ENCODE data around the gene IGF1.

The IGF1 gene

DNA sequence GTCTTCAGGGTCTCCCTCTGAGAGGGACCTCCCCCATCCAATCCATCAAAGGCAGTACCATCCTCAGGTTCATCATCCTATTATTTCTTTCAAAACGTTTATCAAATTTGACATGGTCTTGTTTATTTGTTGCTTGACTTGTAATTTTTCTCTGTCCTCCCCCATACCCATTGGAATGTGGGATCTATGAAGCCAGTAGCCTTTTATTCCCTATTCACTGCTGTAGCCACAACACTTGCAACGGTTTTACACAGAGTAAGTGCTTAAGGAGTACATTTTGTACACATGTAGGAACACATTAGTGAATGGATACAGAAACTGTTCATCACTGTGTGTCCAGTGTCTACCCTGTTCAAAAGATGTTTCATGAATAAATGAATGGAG lies 41.5 kb downstream of the IGF1 start:
- DNase-seq (ENCODE audit: low read depth, low spot score): no peak
- H3K27me3 ChIP-seq (ENCODE audit: insufficient read depth, insufficient read length): no peaks in the 10 kb centered on the region
- H3K4me1 ChIP-seq (ENCODE audit: insufficient read depth, insufficient read length): no peaks in the 10 kb centered on the region
- no peak overlapping the region for H3K9ac ChIP-seq (ENCODE audit: insufficient read length, low read depth)
- no peaks in the 10 kb centered on the region for H3K36me3 ChIP-seq (ENCODE audit: insufficient read depth, insufficient read length, low read length)
- TF ChIP-seq YY1 (IDR thresholded peaks at IDR 0.05; ENCODE audit: insufficient read depth, insufficient read length) (no peak), ZNF274 (IDR thresholded peaks at IDR 0.05; ENCODE audit: low read depth, low read length) (no peak), SUZ12 (IDR thresholded peaks at IDR 0.05; ENCODE audit: extremely low read depth, insufficient read depth, insufficient read length) (no peak)
- H3K4me3 ChIP-seq (ENCODE audit: insufficient read length, low read depth): no peak overlapping the region
- no peaks in the 10 kb centered on the region for H3K9me3 ChIP-seq (ENCODE audit: insufficient read depth, low read length)

DNA sequence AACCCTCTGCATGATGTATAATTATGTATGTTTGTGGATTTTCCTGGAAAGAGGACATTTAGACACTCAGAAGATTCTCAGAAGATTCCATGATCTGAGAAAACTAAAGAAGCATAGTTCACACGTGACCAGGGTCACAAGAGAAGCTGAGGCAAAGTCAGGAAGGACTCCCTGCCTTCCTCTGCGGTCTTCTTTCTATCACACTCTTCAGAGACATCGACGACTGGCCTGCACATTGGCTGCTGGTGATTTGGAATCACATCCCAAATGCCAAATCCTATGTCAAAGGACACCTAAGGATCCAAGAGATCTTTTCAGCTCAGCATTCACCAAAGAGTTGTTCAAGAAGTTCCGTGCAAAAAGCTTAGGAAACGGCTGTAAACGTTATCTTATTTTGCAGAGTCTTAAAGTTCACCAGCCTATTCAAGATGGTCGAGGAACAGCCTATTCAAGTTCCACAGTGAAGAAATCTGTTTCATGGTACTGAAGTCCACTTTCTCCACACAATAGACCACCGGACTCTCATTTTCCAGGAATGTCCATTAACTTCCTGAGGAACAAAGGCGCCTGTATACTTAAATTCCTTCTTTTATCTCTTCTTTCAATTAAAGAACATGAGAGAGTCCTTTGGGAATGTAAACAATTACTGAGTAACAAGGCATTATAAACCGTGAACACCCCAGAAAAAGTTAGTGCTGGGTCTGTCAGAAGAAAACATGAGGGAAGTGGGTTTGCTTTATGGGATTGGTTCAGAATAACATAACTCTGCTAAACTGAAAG lies 42.1 kb downstream of the IGF1 start:
- H3K9ac ChIP-seq (ENCODE audit: insufficient read length, low read depth): no peak overlapping the region
- DNase-seq (ENCODE audit: low read depth, low spot score): no peak
- H3K9me3 ChIP-seq (ENCODE audit: insufficient read depth, low read length): no peaks in the 10 kb centered on the region
- no peak for TF ChIP-seq ZNF274 (IDR thresholded peaks at IDR 0.05; ENCODE audit: low read depth, low read length)
- TF ChIP-seq YY1 (IDR thresholded peaks at IDR 0.05; ENCODE audit: insufficient read depth, insufficient read length): no peak
- H3K36me3 ChIP-seq (ENCODE audit: insufficient read depth, insufficient read length, low read length): no peaks in the 10 kb centered on the region
- H3K4me3 ChIP-seq (ENCODE audit: insufficient read length, low read depth): no peak overlapping the region
- H3K27me3 ChIP-seq (ENCODE audit: insufficient read depth, insufficient read length): no peaks in the 10 kb centered on the region
- H3K4me1 ChIP-seq (ENCODE audit: insufficient read depth, insufficient read length): no peaks in the 10 kb centered on the region

DNA sequence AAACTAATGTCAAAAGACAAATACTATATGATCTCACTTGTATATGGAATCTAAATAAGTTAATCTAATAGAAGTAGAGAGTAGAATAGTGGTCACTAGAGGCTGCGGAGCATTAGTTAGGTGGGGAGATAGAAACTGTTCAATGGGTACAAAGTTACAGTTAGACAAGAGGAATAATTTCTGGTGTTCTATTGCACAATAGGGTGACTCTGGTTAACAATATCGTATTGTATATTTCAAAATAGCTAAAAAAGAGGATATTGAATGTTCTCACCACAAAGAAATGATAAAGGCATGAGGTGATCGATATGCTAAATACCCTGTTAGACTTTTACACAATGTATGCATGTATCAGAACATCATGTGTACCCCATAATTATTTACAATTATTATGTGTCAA lies 42.9 kb downstream of the IGF1 start:
- H3K9ac ChIP-seq (ENCODE audit: insufficient read length, low read depth): no peak overlapping the region
- TF ChIP-seq YY1 (IDR thresholded peaks at IDR 0.05; ENCODE audit: insufficient read depth, insufficient read length): no peak
- TF ChIP-seq ZNF274 (IDR thresholded peaks at IDR 0.05; ENCODE audit: low read depth, low read length): no peak
- TF ChIP-seq SUZ12 (IDR thresholded peaks at IDR 0.05; ENCODE audit: extremely low read depth, insufficient read depth, insufficient read length): no peak
- no peaks in the 10 kb centered on the region for H3K27me3 ChIP-seq (ENCODE audit: insufficient read depth, insufficient read length)
- H3K36me3 ChIP-seq (ENCODE audit: insufficient read depth, insufficient read length, low read length): no peaks in the 10 kb centered on the region
- DNase-seq (ENCODE audit: low read depth, low spot score): no peak
- H3K9me3 ChIP-seq (ENCODE audit: insufficient read depth, low read length): no peaks in the 10 kb centered on the region
- H3K4me1 ChIP-seq (ENCODE audit: insufficient read depth, insufficient read length): no peaks in the 10 kb centered on the region
- no peak overlapping the region for H3K4me3 ChIP-seq (ENCODE audit: insufficient read length, low read depth)

DNA sequence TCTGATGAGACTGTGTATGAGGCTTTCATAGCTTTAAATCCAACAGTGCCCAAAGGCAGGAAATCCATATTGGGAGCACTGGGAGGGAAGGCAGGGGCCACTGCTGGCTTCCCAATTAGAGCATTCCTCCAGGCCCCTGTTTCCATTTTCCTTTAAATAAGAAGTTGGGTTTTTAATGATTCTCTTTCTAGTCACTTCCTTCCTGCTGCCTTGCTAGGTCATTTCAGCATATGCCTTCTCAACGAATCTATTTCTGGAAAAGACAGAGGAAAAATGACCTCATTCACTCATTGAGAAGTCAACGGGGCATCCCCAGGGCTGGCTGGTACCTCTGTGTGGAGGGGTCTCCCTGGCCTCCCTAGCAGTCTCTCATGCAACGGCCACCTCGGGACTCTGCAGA lies 43.5 kb downstream of the IGF1 start:
- DNase-seq (ENCODE audit: low read depth, low spot score): no peak
- Histone ChIP-seq H3K27me3 (ENCODE audit: insufficient read depth, insufficient read length) (no peaks in the 10 kb centered on the region), H3K4me1 (ENCODE audit: insufficient read depth, insufficient read length) (no peaks in the 10 kb centered on the region), H3K9me3 (ENCODE audit: insufficient read depth, low read length) (no peaks in the 10 kb centered on the region), H3K36me3 (ENCODE audit: insufficient read depth, insufficient read length, low read length) (no peaks in the 10 kb centered on the region), H3K9ac (ENCODE audit: insufficient read length, low read depth) (no peak overlapping the region), H3K4me3 (ENCODE audit: insufficient read length, low read depth) (no peak overlapping the region)
- no peak for TF ChIP-seq SUZ12 (IDR thresholded peaks at IDR 0.05; ENCODE audit: extremely low read depth, insufficient read depth, insufficient read length)
- TF ChIP-seq ZNF274 (IDR thresholded peaks at IDR 0.05; ENCODE audit: low read depth, low read length): no peak

DNA sequence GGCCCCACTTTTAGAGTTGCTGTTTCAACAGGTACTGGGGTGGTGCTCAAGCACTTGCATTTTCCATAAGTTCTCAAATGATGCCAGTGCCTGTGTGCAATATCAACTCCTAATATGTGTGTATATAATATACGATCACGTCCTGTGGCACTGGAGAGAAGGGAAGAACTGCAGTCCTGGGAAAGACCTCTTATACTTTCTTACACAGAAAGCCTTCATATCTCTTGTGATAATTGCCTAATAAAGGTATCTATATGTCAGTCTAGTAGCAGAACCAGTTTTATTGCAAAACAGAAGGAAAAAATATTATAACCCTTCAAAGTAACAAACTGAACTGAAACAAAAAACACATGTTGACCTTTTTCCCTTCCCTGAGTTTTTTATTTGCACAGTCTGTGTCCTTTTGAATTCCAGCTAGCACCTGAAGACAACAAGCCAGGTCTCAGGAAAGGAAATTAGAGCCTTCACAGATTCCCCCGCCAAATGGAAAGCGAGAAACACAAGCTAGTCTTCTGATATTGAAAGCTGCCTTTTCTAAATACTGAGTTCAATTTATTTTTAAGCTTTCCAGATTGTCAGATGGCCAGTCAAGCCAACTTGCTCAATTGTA lies 44.4 kb downstream of the IGF1 start:
- H3K4me1 ChIP-seq (ENCODE audit: insufficient read depth, insufficient read length): no peaks in the 10 kb centered on the region
- H3K36me3 ChIP-seq (ENCODE audit: insufficient read depth, insufficient read length, low read length): no peaks in the 10 kb centered on the region
- H3K9me3 ChIP-seq (ENCODE audit: insufficient read depth, low read length): no peaks in the 10 kb centered on the region
- no peaks in the 10 kb centered on the region for H3K27me3 ChIP-seq (ENCODE audit: insufficient read depth, insufficient read length)
- no peak overlapping the region for H3K9ac ChIP-seq (ENCODE audit: insufficient read length, low read depth)
- no peak for DNase-seq (ENCODE audit: low read depth, low spot score)
- H3K4me3 ChIP-seq (ENCODE audit: insufficient read length, low read depth): no peak overlapping the region
- TF ChIP-seq ZNF274 (IDR thresholded peaks at IDR 0.05; ENCODE audit: low read depth, low read length): no peak
- no peak for TF ChIP-seq YY1 (IDR thresholded peaks at IDR 0.05; ENCODE audit: insufficient read depth, insufficient read length)
- TF ChIP-seq SUZ12 (IDR thresholded peaks at IDR 0.05; ENCODE audit: extremely low read depth, insufficient read depth, insufficient read length): no peak

DNA sequence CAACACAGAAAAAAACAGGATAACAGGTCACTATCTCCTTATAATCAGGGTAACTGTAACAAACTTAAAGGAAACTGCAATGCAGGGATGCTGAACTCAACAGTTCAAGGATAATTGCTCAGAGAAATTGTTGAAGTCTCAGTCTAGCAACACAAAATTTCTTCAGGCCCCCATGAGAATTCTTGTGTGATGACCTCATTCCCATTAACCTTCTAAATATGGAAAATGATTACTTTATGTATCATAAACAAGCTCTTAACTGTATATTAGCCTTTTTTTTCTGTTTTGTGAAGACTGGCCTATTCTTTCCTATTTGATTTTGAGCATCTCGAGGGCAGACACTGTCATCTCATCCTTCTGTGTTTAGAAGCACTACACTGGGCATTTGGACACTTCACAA lies 47.1 kb downstream of the IGF1 start:
- H3K9me3 ChIP-seq (ENCODE audit: insufficient read depth, low read length): no peaks in the 10 kb centered on the region
- H3K4me1 ChIP-seq (ENCODE audit: insufficient read depth, insufficient read length): no peaks in the 10 kb centered on the region
- TF ChIP-seq SUZ12 (IDR thresholded peaks at IDR 0.05; ENCODE audit: extremely low read depth, insufficient read depth, insufficient read length): no peak
- TF ChIP-seq ZNF274 (IDR thresholded peaks at IDR 0.05; ENCODE audit: low read depth, low read length): no peak
- no peak for TF ChIP-seq YY1 (IDR thresholded peaks at IDR 0.05; ENCODE audit: insufficient read depth, insufficient read length)
- H3K27me3 ChIP-seq (ENCODE audit: insufficient read depth, insufficient read length): no peaks in the 10 kb centered on the region
- no peak overlapping the region for H3K4me3 ChIP-seq (ENCODE audit: insufficient read length, low read depth)
- no peak for DNase-seq (ENCODE audit: low read depth, low spot score)
- H3K9ac ChIP-seq (ENCODE audit: insufficient read length, low read depth): no peak overlapping the region
- no peaks in the 10 kb centered on the region for H3K36me3 ChIP-seq (ENCODE audit: insufficient read depth, insufficient read length, low read length)

DNA sequence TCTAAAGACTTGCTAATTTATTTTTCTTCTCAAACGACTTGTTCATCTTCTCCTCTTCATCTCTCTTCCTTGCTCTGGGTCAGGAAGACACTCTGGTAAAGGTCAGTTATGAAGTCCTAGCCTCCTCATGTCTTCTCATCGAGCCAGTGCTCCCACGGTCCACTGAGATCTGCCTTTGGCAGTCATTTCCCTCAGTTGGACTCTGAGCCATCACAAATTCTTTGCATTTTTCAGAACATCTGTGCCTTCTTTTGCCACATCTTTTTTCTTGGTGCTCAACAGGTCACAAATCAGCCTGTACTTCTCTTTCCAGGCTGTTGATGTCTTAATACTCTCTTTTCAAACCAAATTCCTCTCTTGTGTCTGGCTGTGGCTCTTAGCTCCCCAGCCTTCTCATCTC lies 49.7 kb downstream of the IGF1 start:
- H3K9ac ChIP-seq (ENCODE audit: insufficient read length, low read depth): no peak overlapping the region
- H3K4me1 ChIP-seq (ENCODE audit: insufficient read depth, insufficient read length): no peaks in the 10 kb centered on the region
- H3K27me3 ChIP-seq (ENCODE audit: insufficient read depth, insufficient read length): no peaks in the 10 kb centered on the region
- no peak overlapping the region for H3K4me3 ChIP-seq (ENCODE audit: insufficient read length, low read depth)
- H3K9me3 ChIP-seq (ENCODE audit: insufficient read depth, low read length): no peaks in the 10 kb centered on the region
- TF ChIP-seq SUZ12 (IDR thresholded peaks at IDR 0.05; ENCODE audit: extremely low read depth, insufficient read depth, insufficient read length) (no peak), ZNF274 (IDR thresholded peaks at IDR 0.05; ENCODE audit: low read depth, low read length) (no peak), YY1 (IDR thresholded peaks at IDR 0.05; ENCODE audit: insufficient read depth, insufficient read length) (no peak)
- no peaks in the 10 kb centered on the region for H3K36me3 ChIP-seq (ENCODE audit: insufficient read depth, insufficient read length, low read length)
- no peak for DNase-seq (ENCODE audit: low read depth, low spot score)
